PC-9 (cell line): ENCODE results near the gene C19orf44.

ENCODE experiments used
- EZH2 ChIP-seq: fragments of 200-600 bp; sonication (generic); IDR thresholded peaks from 2 replicates; pipeline ENCODE4 v1.8.0; 2017; ENCODE audit warnings: antibody characterized with exemption, low read depth
- TF ChIP-seq, protein P1 (sequence below): fragments of 200-600 bp; sonication (generic); conservative IDR thresholded peaks from 2 replicates; pipeline ENCODE4 v1.6.1; 2017; ENCODE audit warnings: mixed run types, antibody characterized with exemption, mild to moderate bottlenecking, moderate library complexity

DNA sequence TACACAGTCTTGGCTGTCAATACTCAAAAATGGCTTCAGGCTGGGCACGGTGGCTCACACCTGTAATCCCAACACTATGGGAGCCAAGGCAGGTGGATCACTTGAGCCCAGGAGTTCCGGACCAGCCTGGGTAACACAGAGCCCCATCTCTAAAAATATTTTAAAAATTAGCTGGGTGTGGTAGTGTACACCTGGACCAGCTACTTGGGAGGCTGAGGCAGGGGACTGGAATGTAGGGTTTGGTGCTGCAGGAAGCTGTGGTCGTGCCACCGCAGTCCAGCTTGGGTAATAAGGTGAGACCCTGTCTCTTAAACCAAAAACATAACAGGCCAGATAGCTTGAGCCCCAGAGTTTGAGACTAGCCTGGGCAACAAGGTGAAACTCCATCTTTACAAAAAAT, 52.8 kb downstream of the C19orf44 start:
- TF ChIP-seq, protein P1, sequence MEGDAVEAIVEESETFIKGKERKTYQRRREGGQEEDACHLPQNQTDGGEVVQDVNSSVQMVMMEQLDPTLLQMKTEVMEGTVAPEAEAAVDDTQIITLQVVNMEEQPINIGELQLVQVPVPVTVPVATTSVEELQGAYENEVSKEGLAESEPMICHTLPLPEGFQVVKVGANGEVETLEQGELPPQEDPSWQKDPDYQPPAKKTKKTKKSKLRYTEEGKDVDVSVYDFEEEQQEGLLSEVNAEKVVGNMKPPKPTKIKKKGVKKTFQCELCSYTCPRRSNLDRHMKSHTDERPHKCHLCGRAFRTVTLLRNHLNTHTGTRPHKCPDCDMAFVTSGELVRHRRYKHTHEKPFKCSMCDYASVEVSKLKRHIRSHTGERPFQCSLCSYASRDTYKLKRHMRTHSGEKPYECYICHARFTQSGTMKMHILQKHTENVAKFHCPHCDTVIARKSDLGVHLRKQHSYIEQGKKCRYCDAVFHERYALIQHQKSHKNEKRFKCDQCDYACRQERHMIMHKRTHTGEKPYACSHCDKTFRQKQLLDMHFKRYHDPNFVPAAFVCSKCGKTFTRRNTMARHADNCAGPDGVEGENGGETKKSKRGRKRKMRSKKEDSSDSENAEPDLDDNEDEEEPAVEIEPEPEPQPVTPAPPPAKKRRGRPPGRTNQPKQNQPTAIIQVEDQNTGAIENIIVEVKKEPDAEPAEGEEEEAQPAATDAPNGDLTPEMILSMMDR = no peak
- no peak for TF ChIP-seq EZH2
